Right atrium auricular region (tissue), 2 donors: ENCODE results near the gene CTNS. TPM values are rescaled to one million over a fixed set of nuclear protein-coding genes. Genes with fewer than 3 reads are reported as not detected.

Source experiments
- DNase-seq: peaks from one replicate; pipeline ENCODE4 v3.0.0-alpha.2; 2019; ENCODE audit warnings: low spot score
- H3K27ac ChIP-seq, 2 donors: fragments of 200-600 bp; sonication (generic); 1 replicate in 1 of 2; 2 replicates in 1 of 2; pipeline ENCODE4 v1.5.1; 2016 to 2019
- H3K27me3 ChIP-seq, 2 donors: fragments of 200-600 bp; sonication (generic); one replicate each; pipeline versions ENCODE4 v1.5.1 to v1.6.0; 2017 to 2019
- H3K36me3 ChIP-seq: fragments of 200-600 bp; sonication (generic); one replicate; pipeline ENCODE4 v1.5.1; 2016
- H3K4me1 ChIP-seq, 2 donors: fragments of 200-600 bp; sonication (generic); one replicate each; pipeline versions ENCODE4 v1.5.1 to v1.6.0; 2017 to 2019
- H3K4me3 ChIP-seq, 2 donors: fragments of 200-600 bp; sonication (generic); 1 replicate in 1 of 2; 2 replicates in 1 of 2; pipeline ENCODE4 v1.5.1; 2017 to 2019; ENCODE audit warnings: mild to moderate bottlenecking in 1 of 2, moderate library complexity in 1 of 2
- H3K9me3 ChIP-seq, 2 donors: fragments of 200-600 bp; sonication (generic); one replicate each; pipeline ENCODE4 v1.5.1; 2019
- total RNA-seq, 2 donors: library from RNA; depleted of rRNA; stranded (reverse); fragments of >200 nt; gene quantifications; one replicate each; pipeline ENCODE4 v1.1.0, GENCODE V29; 2016
- TF ChIP-seq, protein P1 (sequence below), 2 donors: fragments of 200-600 bp; sonication (generic); IDR thresholded peaks; one replicate each; pipeline ENCODE4 v1.5.1; 2019; ENCODE audit warnings: antibody characterized with exemption in 2 of 2

CTNS gene
- total RNA-seq, 2 donors from 2014 or later = 17.6 to 19.1 TPM

DNA sequence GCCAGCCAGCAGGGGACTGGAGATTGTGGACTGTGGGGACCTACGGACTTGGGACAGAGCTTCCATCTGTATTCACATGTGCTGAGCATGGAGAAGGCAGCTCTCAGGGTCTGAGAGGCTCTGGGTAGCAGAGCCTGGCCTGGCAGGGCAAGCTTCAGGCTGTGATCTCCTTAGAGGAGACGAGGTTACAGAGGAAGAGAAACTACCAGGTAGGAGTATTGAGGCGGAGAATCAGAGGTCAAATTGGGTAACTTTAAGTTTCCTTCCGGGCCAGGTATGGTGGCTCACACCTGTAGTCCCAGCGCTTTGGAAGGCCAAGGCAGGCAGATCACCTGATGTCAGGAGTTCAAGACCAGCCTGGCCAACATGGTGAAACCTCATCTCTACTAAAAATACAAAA is 8.8 kb downstream of the CTNS start:
- Histone ChIP-seq H3K4me3 (no peak overlapping the region), H3K9me3 (no peaks in the 10 kb centered on the region), H3K36me3 (peaks cover 27% of the 10 kb centered on the region), H3K27me3 (no peaks in the 10 kb centered on the region), H3K4me1 (peaks cover 0 to 8% of the 10 kb centered on the region in 2 donors), H3K27ac (no peak overlapping the region)
- no peak for DNase-seq
- TF ChIP-seq, protein P1, sequence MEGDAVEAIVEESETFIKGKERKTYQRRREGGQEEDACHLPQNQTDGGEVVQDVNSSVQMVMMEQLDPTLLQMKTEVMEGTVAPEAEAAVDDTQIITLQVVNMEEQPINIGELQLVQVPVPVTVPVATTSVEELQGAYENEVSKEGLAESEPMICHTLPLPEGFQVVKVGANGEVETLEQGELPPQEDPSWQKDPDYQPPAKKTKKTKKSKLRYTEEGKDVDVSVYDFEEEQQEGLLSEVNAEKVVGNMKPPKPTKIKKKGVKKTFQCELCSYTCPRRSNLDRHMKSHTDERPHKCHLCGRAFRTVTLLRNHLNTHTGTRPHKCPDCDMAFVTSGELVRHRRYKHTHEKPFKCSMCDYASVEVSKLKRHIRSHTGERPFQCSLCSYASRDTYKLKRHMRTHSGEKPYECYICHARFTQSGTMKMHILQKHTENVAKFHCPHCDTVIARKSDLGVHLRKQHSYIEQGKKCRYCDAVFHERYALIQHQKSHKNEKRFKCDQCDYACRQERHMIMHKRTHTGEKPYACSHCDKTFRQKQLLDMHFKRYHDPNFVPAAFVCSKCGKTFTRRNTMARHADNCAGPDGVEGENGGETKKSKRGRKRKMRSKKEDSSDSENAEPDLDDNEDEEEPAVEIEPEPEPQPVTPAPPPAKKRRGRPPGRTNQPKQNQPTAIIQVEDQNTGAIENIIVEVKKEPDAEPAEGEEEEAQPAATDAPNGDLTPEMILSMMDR (IDR thresholded peaks at IDR 0.05) = no peak

DNA sequence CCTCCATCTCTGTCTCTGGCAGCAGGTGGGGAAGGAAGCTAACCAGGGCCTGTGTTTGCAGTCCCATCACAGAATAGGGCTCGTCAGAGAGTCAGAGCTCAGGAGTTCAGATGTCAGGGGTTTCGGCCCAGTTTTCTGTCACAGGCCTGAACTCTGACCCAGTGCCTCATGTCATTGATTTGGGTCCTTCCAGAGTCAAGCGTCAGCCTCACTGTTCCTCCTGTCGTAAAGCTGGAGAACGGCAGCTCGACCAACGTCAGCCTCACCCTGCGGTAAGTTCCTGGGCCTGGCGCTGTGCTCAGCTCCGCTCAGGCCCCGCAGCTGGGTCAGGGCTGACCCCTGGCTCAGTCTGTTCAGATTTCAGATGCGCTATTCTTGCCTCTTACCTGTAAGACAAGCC is 10.7 kb downstream of the CTNS start:
- Histone ChIP-seq H3K4me3 (no peak overlapping the region), H3K9me3 (no peaks in the 10 kb centered on the region), H3K4me1 (no peaks in the 10 kb centered on the region), H3K27ac (no peak overlapping the region), H3K36me3 (peaks cover 28% of the 10 kb centered on the region), H3K27me3 (no peaks in the 10 kb centered on the region)
- no peak for DNase-seq
- TF ChIP-seq, protein P1 (IDR thresholded peaks at IDR 0.05) = no peak

DNA sequence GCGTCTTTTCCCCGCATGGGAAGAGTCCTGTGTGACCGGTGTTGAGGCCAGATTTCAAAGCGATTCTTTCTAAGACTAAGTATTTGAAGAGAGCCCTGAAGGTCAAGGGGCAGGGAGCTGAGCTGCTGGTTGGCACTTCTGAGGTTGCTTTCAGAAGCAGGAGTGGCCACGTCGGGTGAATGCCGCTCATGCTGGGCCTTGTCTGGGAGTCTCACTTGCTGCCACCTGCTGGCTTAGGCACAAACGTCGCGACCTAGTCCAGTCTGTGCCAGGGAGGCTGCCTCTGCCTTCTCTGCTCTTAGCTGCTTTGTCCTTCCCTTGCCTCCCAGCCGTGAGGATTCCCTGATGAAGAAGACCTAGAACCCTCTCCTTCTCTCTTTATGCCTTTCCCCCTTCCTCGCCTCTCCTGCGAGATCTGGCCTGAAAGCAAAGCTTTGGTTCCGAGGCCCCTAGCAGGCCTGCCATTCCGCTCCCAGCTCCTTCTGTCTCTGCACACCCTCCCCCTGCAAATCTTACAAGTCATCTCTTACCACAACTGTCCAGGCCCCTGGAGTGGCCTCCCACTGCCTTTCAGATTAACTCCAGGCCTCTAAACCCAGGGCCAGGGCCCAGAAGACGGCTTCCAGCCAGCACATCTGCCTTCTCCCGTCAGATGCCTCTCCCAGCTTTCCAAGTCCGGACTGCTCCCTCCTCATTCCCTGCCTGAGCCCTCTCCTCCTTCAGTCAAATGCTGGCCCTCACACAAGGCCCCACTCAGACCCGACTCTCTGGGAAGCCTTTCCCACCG is 11.4 kb downstream of the CTNS start:
- no peak for DNase-seq
- Histone ChIP-seq H3K4me1 (no peaks in the 10 kb centered on the region), H3K27me3 (no peaks in the 10 kb centered on the region), H3K36me3 (peaks cover 28% of the 10 kb centered on the region), H3K4me3 (no peak overlapping the region), H3K27ac (no peak overlapping the region), H3K9me3 (no peaks in the 10 kb centered on the region)
- TF ChIP-seq, protein P1 (IDR thresholded peaks at IDR 0.05) = peak; percentile 28 to 59

DNA sequence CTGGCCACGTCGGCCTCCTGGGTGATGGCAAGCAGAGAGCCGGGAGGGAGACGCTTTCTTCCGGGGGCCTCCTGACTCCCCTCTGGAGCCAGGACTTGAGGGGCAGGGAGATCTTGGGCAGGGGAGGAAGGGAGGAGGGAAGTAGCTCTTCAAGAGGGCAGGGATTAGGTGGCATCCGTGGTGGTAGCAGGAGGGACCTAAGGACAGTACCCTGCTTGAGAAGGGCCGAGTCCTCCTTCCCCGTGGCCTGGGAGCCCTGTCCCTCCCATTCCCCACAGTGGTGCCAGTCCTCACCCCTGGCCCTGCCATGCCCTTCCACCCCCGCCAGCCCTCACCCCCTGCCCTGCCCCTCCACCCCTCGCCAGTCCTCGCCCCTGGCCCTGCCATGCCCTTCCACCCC is 19.2 kb downstream of the CTNS start:
- no peaks in the 10 kb centered on the region for H3K36me3 ChIP-seq
- H3K27ac ChIP-seq = no peak overlapping the region
- DNase-seq = no peak
- H3K27me3 ChIP-seq = no peaks in the 10 kb centered on the region
- peaks cover 0 to 28% of the 10 kb centered on the region in 2 donors for H3K4me1 ChIP-seq
- no peak overlapping the region for H3K4me3 ChIP-seq
- no peaks in the 10 kb centered on the region for H3K9me3 ChIP-seq
- TF ChIP-seq, protein P1 (IDR thresholded peaks at IDR 0.05) = no peak

DNA sequence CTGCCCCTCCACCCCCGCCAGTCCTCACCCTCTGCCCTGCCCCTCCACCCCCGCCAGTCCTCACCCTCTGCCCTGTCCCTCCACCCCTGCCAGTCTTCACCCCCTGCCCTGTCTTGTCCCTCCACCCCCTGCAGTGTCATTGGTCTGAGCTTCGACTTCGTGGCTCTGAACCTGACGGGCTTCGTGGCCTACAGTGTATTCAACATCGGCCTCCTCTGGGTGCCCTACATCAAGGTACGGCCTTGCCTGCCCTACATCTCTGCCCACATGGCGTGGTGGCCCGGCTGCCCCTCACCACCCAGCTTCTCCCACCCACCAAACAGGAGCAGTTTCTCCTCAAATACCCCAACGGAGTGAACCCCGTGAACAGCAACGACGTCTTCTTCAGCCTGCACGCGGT is 19.8 kb downstream of the CTNS start:
- no peaks in the 10 kb centered on the region for H3K9me3 ChIP-seq
- no peak for DNase-seq

More for the DNA sequence above, 19.8 kb downstream of the CTNS start:
- Histone ChIP-seq H3K27ac (no peak overlapping the region), H3K36me3 (no peaks in the 10 kb centered on the region), H3K4me1 (peaks cover 0 to 31% of the 10 kb centered on the region in 2 donors), H3K27me3 (no peaks in the 10 kb centered on the region), H3K4me3 (no peak overlapping the region)
- TF ChIP-seq, protein P1 (IDR thresholded peaks at IDR 0.05) = no peak
